Activated CD4-positive, CD25-positive, alpha-beta regulatory T cell treated with anti-CD3 and anti-CD28 coated beads, Interleukin-2, amount 50 U/mL, for 24 hours (primary cell): ENCODE results near the gene SST.
"Not testable (repeated sequence)": the region's sequence is repeated elsewhere in the genome, so short reads cannot be mapped to it uniquely, and the experiment has no call there.

ENCODE experiments used
- ATAC-seq, 2 donors: fragments of 150-1000 bp; cut with Tn5 transposase; one replicate each; pipeline ENCODE4 v1.10.0; 2021; ENCODE audit warnings: mild to moderate bottlenecking in 1 of 2, moderate library complexity in 1 of 2

SST gene

DNA sequence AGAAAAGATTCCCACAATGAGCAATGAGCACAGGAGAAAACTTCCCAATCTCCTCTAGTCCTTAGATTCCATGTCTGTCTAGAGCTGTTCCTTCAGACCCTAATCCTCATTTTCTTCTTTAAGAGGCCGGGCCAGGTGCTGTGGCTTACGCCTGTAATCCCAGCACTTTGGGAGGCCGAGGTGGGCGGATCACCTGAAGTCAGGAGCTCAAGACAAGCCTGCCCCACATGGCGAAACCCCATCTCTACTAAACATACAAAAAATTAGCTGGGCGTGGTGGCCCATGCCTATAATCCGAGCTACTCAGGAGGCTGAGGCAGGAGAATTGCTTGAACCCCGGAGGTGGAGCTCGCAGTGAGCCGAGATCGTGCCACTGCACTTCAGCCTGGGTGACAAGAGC is 11.6 kb upstream of the SST start:
- ATAC-seq: not testable (repeated sequence)

DNA sequence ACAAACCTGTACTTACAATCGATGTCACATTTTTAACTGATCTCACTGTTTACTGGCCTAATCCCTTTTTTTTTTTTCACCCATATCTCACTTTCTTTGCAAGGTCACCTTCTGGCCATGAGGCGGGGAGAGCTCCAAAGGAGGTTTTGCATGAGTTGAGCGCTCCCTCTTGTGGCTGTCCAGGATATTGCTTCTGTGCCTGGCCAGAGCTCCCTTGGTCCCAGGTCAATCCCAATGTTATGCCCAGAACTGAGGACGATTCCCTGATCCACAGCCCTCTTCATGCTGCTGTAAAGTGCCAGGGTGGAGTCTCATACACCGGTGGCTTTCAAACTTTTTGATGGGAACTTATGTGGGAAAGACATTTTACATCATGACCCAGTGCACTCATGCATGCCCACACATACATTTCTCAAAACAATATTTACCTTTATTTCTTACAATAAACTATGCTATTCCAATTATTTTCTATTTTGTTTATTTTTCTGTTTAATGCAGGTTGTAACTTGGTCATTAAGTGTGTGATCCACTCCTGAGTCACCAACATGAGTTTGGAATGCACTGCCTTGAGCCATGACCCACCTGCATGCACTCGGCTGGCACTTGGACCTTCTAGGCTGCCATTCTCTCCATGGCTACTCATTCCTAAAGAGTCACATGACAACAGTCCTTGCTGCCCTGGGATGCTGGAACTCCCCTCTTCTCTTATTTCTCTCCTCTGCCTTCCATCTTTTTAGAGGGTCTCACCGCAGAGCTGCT is 9.6 kb upstream of the SST start:
- ATAC-seq: peak in 1 of 2 donors; percentile 49

DNA sequence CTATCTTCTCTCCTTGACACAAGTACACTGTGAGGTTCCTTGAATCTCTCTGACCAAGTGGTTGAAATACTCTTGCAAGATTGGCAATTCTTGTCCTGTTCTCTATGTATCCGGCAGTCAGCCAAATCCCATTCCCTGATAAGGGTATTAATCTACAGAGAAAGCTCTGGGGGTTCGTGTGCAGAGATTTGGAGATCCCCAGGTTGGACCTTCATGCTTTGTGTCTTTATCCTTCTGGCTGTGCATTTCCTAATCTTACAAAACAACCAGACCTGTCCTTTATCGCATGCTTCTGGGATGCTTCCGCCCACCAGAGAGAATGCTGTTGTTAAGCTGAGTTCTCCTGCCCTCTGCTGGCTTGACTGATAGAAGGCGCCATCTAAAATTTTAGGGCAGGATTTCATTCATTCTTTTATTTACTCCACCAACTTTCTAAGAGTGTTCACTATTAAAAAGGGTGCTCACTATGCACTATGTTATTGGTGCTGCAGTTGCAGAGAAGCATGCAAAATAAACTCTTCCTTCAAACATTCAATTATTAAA is 8.6 kb upstream of the SST start:
- no peak for ATAC-seq

DNA sequence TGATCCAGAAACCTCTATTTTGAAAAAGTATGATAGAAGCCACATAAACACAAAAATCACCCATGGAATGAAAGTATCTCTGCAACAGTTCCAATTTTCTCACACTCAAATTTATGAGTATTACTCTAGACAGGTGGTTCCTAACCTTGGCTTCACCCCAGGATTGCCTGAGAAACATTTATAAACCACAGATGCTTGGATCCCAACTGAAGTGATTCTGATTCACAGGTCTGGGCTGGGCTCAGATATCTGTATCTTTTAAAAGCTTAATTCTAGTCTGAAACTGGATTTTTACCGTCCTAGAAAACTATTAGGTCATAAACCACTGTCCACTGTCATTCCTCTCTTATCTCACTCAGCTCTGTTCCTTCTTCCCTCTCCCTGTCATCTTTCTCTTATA is 7.4 kb upstream of the SST start:
- no peak for ATAC-seq

DNA sequence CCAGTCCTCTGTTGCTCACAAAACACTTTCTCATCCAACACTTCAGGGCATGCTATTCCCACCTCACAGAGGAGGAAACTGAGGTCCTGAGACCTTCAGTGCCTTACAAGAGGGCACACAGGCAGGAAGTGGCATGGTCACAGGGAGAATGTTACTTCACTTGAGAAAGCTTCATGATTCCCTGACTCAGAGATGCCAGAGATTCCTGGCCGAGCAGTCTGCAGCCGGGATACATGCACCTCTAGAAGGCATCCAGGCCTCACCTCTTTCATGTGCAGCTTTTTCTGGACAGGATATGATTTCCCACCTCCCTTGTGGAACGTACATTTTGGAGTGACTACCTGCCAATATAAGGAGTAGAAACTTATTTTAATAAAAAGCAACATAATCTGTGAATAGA is 2.8 kb upstream of the SST start:
- ATAC-seq: no peak

DNA sequence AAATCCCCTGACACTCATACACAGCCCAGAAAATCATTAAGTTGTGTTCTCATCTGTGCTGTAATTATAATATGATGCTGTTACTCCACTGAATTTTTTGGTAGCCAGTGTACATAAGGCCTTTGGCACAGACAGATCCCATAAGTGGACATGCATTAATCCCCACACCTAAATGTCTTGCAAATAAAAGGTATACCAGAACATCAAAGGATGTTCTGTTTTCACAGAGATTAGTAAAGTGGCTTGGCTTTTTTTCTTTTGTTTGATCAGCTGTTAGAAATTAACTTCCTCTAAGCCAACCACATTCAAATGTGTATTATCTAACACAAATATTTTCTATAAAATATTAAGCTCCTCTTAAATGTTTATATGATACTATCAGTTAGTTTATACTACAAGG is 2.7 kb downstream of the SST start:
- no peak for ATAC-seq

DNA sequence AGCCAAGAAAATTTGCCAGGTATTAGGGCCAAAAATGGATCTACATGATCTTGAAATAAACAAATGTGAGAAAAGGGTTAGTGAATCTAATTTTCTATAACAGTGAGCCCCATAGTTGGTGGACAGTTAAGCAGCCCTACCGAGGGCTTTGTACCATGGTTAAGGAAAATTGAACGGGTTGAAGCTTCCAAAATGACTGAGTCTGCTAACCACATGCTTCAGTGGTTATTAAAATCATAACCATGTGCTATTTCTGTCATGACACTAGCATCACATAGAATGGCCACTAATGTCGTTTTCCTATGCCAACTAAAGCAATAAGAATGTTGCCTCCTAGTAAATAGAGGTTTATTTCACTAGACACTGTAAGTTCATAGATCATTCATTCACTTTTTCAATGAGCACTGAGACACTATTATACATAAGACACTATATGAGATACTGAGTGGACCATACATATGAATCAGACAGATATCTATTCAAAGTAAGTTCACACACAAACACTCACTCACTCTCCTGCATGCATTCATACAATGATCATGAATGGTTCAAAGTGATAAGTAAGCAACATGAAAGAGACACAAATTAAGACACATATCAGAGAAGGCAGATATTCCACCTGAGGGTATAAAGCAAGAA is 4.3 kb downstream of the SST start:
- ATAC-seq: no peak

DNA sequence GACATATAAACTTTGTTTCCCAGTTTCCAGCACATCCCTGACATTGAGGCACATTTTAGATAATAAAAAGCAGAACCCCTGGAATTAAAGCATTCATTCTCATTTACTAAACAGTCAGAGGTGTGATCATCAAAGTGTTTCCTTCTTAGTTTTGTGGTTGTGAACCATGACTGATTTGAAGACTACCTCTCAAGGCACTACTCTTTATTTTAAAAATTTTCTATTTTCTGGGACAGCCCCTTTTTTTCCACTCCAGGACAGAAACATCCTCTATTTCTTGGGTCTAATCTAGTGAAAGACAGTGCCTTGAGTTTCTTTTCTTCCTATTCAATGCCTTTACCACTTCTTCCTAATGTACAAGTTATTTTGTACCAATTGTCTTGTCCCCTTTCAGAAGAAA is 5.2 kb downstream of the SST start:
- ATAC-seq: peak in 1 of 2 donors; percentile 24

DNA sequence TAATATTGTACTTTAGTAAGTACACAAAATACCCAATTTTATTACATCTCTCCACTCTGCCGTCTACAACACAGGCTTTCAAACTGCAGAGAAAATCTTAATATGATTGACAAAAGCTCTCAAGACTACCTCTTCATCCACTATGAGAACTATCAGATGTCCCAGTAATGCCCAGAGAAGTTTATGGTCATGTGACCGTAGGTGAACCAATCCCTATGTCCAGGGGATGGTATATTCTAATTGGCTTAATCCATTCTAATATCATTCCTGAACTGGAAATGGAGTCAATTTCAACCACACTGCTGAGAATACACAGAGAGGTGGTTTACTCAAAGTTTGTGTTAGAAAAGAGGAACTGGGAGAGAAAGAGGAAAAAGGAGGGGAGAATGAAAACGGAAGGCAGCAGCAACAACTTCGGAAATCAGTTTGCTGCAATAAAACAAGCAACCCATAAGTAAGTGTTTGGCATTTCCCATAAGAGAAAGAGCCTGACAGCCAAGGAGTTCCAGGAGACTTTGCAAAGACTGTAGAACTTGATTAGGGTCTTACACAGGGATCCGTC is 7.3 kb downstream of the SST start:
- no peak for ATAC-seq

DNA sequence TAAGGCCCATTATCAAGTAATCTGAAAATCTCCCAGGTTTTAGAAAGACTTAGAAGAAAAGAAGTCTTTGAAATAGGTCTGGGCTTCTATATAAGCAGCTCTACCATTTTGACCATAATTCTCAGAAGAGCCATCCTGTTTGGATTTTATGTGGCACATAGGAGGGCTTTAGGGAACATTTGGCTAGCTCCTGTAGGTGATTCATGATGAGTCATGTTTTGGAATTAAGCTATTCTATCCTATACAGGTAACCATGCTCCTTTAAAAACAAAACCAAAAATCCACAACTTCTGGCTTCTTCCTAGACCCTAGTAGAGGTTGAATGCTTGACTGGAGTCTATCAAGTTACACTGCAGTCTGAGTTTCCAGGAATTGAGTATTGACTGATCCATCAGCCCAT is 8.9 kb downstream of the SST start:
- ATAC-seq: no peak

DNA sequence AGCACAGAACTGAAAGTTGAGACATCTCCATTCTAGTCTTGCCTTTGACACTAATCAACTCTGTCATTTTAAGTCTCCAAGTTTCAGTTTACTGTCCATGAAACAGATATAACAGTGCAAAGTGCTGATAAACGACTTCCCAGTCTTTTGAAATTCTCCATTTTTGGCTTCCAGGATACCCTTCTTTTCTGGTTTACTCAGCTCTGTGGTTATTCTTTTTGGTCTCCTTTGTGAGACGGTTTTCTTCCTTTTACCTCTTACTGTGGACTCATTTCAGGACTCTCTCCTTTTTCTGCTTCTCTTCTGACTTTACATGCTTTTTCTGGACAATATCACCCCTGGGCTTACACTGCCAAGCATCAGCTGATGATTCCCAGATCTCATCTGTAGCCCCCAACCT is 18.9 kb downstream of the SST start:
- ATAC-seq: no peak

DNA sequence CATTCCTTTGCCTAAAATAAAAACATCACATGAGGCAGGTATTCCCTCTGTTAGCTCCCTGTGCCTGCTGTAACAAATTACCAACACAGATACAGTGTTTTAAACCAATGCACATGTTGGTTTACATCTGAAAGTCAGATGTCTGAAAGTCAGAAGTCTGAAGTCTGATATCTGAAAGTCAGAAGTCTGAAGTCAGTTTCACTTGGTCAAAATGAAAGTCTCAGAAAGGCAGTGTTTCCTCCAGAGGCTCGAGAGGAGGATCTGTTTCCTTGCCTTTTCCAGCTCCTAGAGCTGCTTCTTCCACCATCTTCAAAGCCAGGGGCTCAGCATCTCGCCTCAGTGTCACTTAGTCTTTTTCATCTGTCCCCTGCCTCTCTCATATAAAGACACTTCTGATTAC is 22.0 kb downstream of the SST start:
- no peak for ATAC-seq

DNA sequence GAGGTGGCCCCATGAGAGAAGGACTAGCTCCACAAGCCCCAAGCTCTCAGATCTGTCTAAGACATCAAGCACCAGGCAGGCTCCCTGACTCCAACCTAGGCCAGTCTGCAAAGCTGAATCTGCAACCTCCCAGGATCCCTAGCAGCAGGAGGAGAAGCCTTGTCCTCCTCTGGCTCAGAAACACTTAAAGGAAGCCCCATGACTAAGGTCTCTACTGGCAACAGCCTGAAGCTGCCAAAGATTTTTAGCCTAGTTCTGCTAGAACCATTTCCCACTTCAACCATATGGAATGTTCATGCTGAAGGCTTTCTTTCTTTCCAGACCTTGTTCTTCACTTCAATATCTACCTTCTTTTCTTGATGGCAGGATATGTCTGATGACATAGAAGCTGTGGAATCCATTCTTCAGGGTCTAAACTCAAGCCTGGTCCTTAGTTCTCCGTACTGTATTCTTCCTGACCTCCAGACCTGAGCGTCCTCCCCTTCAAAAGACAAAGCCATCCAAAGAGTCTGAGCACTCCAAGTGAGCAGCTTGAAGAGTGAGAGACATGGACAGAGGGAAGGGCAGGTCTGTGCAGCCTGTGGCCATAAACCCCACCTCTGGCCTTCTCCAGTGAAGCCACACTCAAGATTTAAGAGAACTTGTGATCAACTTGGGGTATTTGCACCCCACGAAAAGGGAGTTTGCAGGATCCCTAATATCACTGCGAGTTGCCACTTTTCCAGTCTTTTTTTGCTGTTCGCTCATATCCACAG is 23.1 kb downstream of the SST start:
- no peak for ATAC-seq

DNA sequence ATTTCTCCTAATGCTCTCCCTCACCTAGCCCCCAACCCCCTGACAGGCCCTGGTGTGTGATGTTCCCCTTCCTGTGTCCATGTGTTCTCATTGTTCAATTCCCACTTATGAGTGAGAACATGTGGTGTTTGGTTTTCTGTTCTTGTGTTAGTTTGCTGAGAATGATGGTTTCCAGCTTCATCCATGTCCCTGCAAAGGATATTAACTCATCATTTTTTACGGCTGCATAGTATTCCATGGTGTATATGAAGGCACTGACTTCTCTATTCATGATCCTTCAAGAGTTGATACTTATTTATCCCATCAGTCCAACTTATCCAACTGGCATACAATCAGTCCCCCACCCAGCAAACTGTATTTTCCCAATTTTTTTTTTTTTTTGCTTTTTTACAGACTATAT is 24.8 kb downstream of the SST start:
- not testable (repeated sequence) for ATAC-seq

DNA sequence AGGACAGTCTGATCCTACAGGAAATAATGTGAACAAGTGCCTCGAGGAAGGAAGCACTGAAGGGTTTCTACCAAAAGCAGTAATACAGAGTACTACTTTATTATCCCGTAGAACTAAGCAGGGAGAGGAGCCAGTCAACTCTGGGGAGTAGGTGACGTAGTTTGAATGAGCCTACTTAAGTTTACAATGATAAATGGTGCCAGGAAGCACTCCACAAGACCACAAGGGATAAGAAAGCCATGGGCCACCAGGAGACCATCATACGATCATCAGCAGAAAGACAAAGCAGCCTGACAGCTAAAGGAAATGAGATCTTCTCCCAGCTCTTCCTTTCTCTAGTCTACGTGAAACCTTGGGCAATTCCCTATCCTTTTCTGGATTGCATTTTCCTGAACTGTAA is 27.3 kb downstream of the SST start:
- ATAC-seq: no peak

DNA sequence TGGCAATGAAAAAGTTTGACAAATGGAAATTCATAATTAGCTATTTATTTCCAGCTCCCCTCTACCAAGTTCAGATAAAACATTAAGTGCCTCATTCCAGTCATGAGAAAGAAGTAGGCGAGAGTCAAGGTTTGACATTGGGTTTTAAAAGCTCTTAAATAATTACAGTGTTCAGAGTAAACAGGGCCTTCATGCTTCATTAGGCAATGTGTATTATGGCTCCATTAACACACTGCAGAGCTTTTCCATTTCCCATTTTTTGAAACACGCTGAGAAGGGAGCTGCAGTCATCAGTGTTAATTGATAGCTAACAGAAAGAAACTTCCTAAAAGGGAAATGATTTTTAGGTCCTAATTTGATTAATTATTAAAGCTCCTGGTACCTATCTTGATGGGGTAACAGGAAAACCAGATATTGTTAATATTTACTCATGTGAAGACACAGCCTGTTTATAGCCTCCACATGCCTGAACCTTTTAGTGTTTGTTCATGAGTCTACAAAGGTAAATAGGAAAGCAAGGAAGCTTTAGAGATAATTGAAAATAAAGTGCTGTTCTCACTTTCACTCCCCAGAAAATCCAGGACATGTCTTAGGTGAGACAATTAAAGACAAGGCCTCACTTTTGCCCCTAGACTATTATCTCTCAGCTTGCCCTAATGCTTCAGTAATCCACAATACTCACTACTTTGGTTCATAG is 28.7 kb downstream of the SST start:
- no peak for ATAC-seq

DNA sequence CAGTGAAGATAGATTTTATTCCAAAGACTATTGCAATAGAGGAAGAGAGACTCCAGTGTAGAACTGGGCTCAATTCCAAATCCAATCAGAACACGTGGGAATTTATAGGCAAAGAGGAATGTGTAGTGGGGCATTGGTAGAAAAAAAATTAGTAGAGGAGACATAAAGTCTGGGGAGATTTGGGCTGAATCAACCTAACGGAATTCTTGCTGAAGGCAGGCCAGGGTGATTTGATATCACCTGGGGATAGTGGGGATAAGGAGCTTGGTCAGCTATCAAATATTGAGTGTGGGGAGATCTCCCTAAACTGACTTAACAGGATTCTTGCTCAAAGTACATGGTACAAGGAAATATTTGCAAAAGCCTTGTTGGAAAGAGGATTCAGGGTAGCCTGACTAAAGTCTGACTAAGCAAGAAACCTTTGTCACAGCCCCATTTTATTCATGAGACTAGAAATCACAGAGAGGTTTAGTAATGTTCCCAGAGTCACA is 29.6 kb downstream of the SST start:
- ATAC-seq: no peak

DNA sequence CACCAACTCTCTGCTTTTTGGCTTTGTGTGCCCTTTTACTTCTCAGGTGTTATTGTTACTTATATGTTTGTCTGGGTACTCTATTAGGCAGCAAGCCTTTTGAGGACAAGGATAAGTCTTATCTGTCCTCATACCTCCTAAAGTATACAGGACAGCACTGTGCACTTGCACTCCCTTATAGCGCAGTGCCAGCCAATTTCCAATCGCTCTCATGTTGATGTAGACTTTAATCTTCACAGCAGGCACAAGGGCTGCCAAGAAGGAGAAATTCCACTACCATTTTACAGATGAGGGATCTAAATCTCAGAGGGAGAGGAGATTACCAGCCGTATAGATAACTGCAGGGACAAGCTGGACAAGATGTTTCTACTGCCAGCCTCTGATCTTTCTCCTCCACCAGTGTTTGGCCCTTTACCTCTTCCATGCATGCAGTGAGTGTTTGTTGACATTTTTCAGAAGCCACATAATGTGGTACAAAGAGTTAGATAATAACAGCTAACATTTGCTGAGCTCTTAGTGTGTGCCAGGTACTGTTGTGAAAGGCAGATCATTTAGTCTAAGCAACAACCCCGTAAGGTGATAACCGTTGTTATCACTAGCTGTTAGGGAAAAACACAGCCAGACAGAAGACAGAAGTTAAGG is 30.1 kb downstream of the SST start:
- no peak for ATAC-seq

DNA sequence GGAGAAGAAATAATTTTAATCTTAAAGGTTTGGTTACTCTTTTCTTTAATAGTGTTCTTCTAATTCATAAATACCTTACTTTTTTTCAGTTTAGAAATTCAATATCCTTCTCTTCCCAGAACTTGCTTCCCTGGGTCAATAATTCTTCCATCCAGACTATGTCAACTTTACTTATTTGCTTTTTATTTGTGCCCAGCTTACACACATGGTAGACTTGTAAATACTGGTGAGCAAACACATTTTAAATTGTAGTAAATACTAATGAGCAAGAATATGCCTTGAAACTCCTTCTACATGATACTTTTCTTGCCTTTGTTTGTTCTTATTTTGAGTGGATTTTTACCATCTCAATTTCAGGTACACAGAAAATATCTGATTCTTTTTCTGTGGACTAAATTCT is 33.7 kb downstream of the SST start:
- no peak for ATAC-seq

DNA sequence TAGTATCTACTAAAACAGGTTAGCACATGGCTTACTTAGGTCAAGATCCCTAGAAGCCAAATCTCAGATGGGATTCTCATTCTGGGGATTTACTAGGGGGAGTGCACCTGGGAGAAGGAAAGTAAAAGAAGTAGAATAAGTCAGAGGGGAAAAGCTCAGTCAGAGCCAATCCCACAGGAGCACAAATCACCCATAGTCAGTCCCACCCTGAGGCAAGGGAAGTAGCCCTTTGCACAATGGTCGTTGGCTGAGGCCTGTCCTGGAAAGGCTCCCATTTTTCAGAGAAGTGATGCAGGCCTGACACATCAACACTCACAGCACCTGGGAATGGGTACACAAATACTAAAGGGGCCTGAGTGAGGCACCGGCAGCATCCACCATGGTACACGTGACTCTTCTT is 39.8 kb downstream of the SST start:
- ATAC-seq: no peak

DNA sequence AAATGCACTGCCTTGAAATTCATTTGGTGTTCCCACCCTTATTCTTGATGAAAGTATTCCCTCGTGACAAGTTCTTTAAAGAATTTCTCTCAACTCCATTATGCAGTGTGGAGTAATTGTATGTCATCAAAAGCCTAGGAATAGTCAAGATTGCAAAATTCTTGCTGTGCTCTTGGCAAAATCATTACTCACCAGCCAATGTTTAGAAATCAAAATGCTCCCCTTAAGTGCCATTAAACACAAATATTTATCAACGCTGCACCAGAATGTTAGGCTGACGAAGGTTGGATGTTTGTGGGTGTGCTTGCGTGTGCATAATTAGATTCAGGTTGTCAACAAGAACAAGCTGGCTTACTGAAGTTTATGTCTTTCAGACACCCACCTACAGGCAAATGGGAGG is 40.5 kb downstream of the SST start:
- ATAC-seq: no peak

DNA sequence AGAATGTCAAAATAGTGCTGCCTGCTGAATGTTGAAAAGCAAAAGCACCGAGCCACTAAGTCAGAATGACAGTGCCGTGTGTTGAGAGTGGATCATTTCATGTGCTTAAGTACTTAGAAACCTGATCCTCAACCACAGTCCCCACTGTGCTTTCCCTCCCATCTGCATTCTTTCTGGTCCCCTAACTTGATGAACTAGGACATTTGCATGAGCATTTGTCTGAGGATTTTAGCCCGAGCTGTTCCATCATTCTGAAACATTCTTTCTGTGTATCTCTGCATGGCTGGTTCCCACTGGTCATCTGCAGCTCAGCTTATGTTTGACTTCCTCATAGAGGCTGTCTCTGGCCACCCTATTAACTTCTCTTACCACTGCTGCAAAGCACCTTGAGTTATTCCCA is 42.0 kb downstream of the SST start:
- no peak for ATAC-seq
